Breast epithelium (tissue), 3 donors: ENCODE data around the gene PDZD11.

Source experiments
- CTCF ChIP-seq, 3 donors: fragments of 450-650 bp; IDR thresholded peaks; one replicate each; pipeline ENCODE4 v1.5.1; 2016 to 2017; ENCODE audit warnings: antibody characterized with exemption in 3 of 3, mild to moderate bottlenecking in 3 of 3, moderate library complexity in 3 of 3
- POLR2A ChIP-seq: fragments of 450-650 bp; IDR thresholded peaks from one replicate; pipeline ENCODE4 v1.6.1; 2016; ENCODE audit warnings: antibody characterized with exemption, mild to moderate bottlenecking, moderate library complexity

- no peak for TF ChIP-seq POLR2A
- TF ChIP-seq CTCF (IDR thresholded peaks at IDR 0.05), result no peak
These were observed 42.5 kb downstream of the PDZD11 start for GRCh38 chrX:70247252-70247651.
